KBM-7 (cell line): ENCODE results near the gene DUSP6.

Experiments used
- DNase-seq: peaks from one replicate; pipeline ENCODE4 v3.0.0-alpha.2; 2015
- in situ Hi-C: fragments of 300-500 bp; cut with MboI; formaldehyde crosslinking; loops from 2 replicates; pipeline ENCODE4 v1.14.3; 2020; ENCODE audit warnings: low sequenced_read_pairs, low pct_unique_long_range_greater_than_20kb, mixed read lengths

The DUSP6 gene

GRCh38 chr12:89352492-89353187, at the start of gene DUSP6:
DUSP6 (minus strand) TSS chr12:89352501; CDS start chr12:89352039, 462 bp downstream.
- in situ Hi-C loops: loop anchor here (25.0 kb wide), 1 partner anchor 315 kb away; no protein-coding TSS in a partner anchor
- peak; percentile 99 for DNase-seq

GRCh38 chr12:89401433-89402058, 49.2 kb upstream of the DUSP6 start:
- in situ Hi-C loops: no loop called here
- DNase-seq: no peak

GRCh38 chr12:89400415-89400814, 48.1 kb upstream of the DUSP6 start:
- no peak for DNase-seq
- in situ Hi-C loops: no loop called here

GRCh38 chr12:89395712-89396111, 43.4 kb upstream of the DUSP6 start:
- in situ Hi-C loops: no loop called here
- no peak for DNase-seq

GRCh38 chr12:89393551-89394121, 41.3 kb upstream of the DUSP6 start:
- in situ Hi-C loops: no loop called here
- no peak for DNase-seq

- in situ Hi-C loops: no loop called here
- DNase-seq: no peak
Measured at GRCh38 chr12:89392391-89392790, 40.1 kb upstream of the DUSP6 start.

- in situ Hi-C loops: no loop called here
- no peak for DNase-seq
Measured at GRCh38 chr12:89391726-89392336, 39.5 kb upstream of the DUSP6 start.

GRCh38 chr12:89390802-89391673, 38.7 kb upstream of the DUSP6 start:
- in situ Hi-C loops: no loop called here

GRCh38 chr12:89389755-89390661, 37.7 kb upstream of the DUSP6 start:
- peak; percentile 22 for DNase-seq
- in situ Hi-C loops: no loop called here

More at GRCh38 chr12:89390802-89391673, 38.7 kb upstream of the DUSP6 start:
- DNase-seq: no peak

GRCh38 chr12:89386138-89386537, 33.8 kb upstream of the DUSP6 start:
- in situ Hi-C loops: no loop called here
- no peak for DNase-seq

GRCh38 chr12:89384807-89385206, 32.5 kb upstream of the DUSP6 start:
- DNase-seq: no peak
- in situ Hi-C loops: no loop called here

GRCh38 chr12:89384050-89384758, 31.9 kb upstream of the DUSP6 start:
- peak; percentile 67 for DNase-seq
- in situ Hi-C loops: no loop called here

- in situ Hi-C loops: no loop called here
- peak; percentile 65 for DNase-seq
Measured at GRCh38 chr12:89383235-89384049, 31.1 kb upstream of the DUSP6 start.

- DNase-seq: peak; percentile 36
- in situ Hi-C loops: no loop called here
Measured at GRCh38 chr12:89382328-89382727, 30.0 kb upstream of the DUSP6 start.

GRCh38 chr12:89379839-89380467, 27.7 kb upstream of the DUSP6 start:
- in situ Hi-C loops: no loop called here
- DNase-seq: no peak

- in situ Hi-C loops: no loop called here
- DNase-seq: no peak
Measured at GRCh38 chr12:89379148-89379838, 27.0 kb upstream of the DUSP6 start.
